Chondrocyte (in vitro differentiated cells): Measurements from ENCODE around the gene TMED3. TPM values are rescaled to one million over a fixed set of nuclear protein-coding genes. Genes with fewer than 3 reads are reported as not detected.

Experiments
- DNase-seq: peaks from one replicate; pipeline ENCODE4 v3.0.0; 2021; ENCODE audit warnings: mixed read lengths, low spot score
- H3K27ac Mint-ChIP-seq: one replicate; pipeline ENCODE4 v1.8.0; 2021; ENCODE audit warnings: mild to moderate bottlenecking, moderate library complexity, mixed read lengths; ENCODE audit not compliant: unreplicated experiment
- H3K27me3 Mint-ChIP-seq: 2 replicates; pipeline ENCODE4 v1.8.0; 2021; ENCODE audit warnings: low read depth, mixed read lengths
- H3K36me3 Mint-ChIP-seq: 2 replicates; pipeline ENCODE4 v1.8.0; 2021; ENCODE audit warnings: low read depth, mixed read lengths
- H3K4me1 Mint-ChIP-seq: 2 replicates; pipeline ENCODE4 v1.8.0; 2021; ENCODE audit warnings: low read depth, mild to moderate bottlenecking, mixed read lengths
- H3K4me3 Mint-ChIP-seq: one replicate; pipeline ENCODE4 v1.8.0; 2021; ENCODE audit warnings: mild to moderate bottlenecking, moderate library complexity, mixed read lengths; ENCODE audit not compliant: unreplicated experiment
- H3K9me3 Mint-ChIP-seq: 2 replicates; pipeline ENCODE4 v1.8.0; 2021; ENCODE audit warnings: low read depth, mixed read lengths
- CTCF ChIP-seq: fragments of 200-600 bp; sonication (generic); IDR thresholded peaks from 2 replicates; pipeline ENCODE4 v1.5.0; 2021; ENCODE audit warnings: antibody characterized with exemption, mild to moderate bottlenecking, moderate library complexity
- total RNA-seq: library from RNA; stranded (reverse); gene quantifications from 3 replicates; pipeline ENCODE4 v1.2.1, GENCODE V29; 2021

Gene TMED3
- total RNA-seq, 1 donor from 2014 or later: 182 TPM

- Mint-ChIP-seq H3K4me1 (peaks cover 13% of the 10 kb centered on the region), H3K27me3 (peaks cover 79% of the 10 kb centered on the region), H3K9me3 (no peaks in the 10 kb centered on the region), H3K36me3 (peaks cover 4% of the 10 kb centered on the region), H3K27ac (no peak within 1 kb of the TSS), H3K4me3 (no peak within 1 kb of the TSS)
- no peak for TF ChIP-seq CTCF
- DNase-seq: no peak
Measured at GRCh38 chr15:79282371-79283251, 28.3 kb upstream of the TMED3 start, which contains the start of gene ANKRD34C. Gene ANKRD34C, plus strand, starts transcription at chr15:79282722. Its CDS starts 10,563 bp downstream, at chr15:79293285.

GRCh38 chr15:79283252-79284048, 27.5 kb upstream of the TMED3 start:
- Mint-ChIP-seq H3K9me3 (no peaks in the 10 kb centered on the region), H3K4me1 (peaks cover 13% of the 10 kb centered on the region), H3K36me3 (peaks cover 4% of the 10 kb centered on the region), H3K4me3 (peak overlapping the region; percentile 64), H3K27me3 (peaks cover 81% of the 10 kb centered on the region), H3K27ac (no peak overlapping the region)
- TF ChIP-seq CTCF: no peak
- DNase-seq: no peak

GRCh38 chr15:79290642-79291275, 20.2 kb upstream of the TMED3 start:
- DNase-seq: no peak
- no peak overlapping the region for H3K4me3 Mint-ChIP-seq
- no peaks in the 10 kb centered on the region for H3K4me1 Mint-ChIP-seq
- no peaks in the 10 kb centered on the region for H3K9me3 Mint-ChIP-seq
- H3K27ac Mint-ChIP-seq: no peak overlapping the region
- H3K27me3 Mint-ChIP-seq: peaks cover 63% of the 10 kb centered on the region
- TF ChIP-seq CTCF: no peak
- H3K36me3 Mint-ChIP-seq: peaks cover 2% of the 10 kb centered on the region

- Mint-ChIP-seq H3K27ac (no peak overlapping the region), H3K4me1 (no peaks in the 10 kb centered on the region), H3K4me3 (no peak overlapping the region), H3K36me3 (peaks cover under 1% of the 10 kb centered on the region), H3K9me3 (no peaks in the 10 kb centered on the region), H3K27me3 (peaks cover 59% of the 10 kb centered on the region)
- TF ChIP-seq CTCF: no peak
- no peak for DNase-seq
Measured at GRCh38 chr15:79292011-79292410, 18.9 kb upstream of the TMED3 start.

- Mint-ChIP-seq H3K27me3 (peaks cover 55% of the 10 kb centered on the region), H3K4me3 (no peak overlapping the region), H3K27ac (no peak overlapping the region), H3K36me3 (no peaks in the 10 kb centered on the region), H3K4me1 (no peaks in the 10 kb centered on the region), H3K9me3 (no peaks in the 10 kb centered on the region)
- TF ChIP-seq CTCF: no peak
- no peak for DNase-seq
Measured at GRCh38 chr15:79294075-79294474, 16.8 kb upstream of the TMED3 start.
